ENCODE data around the gene TBX2.

DNA sequence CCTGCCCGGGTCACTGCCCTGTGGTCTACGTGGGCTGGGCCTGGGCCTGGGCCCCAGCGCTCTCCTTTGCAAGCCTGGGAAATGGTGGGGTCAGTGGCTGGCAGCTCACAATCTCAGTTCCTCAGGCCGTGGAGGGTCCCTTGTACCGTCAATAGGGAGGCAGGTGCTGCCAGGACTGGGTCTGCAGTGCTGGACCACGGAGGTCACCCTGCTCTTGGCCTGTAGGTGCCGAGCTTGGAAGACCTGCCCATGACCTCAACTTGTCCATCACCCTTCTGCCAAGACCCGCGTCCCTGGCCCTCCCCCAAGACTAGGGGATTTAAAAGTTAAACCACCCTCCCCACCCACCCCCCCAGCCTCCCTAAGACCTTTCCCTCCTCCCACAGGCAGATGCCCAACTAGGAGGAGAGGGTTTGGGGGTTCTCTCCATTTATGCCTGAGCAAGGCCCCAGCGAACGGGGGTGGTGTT is 2.5 kb downstream of the TBX2 start:
- TF ChIP-seq EZH2 (IDR thresholded peaks at IDR 0.05; ENCODE audit: borderline replicate concordance, control insufficient read depth, low read depth, low read length) (no peak), STAT1 (conservative IDR thresholded peaks at IDR 0.05) (no peak), ZNF274 (IDR thresholded peaks at IDR 0.05; ENCODE audit: insufficient read depth, insufficient read length) (no peak), ESRRA (IDR thresholded peaks at IDR 0.05; ENCODE audit: low read length) (no peak), CEBPB (IDR thresholded peaks at IDR 0.05; ENCODE audit: borderline replicate concordance in 1 of 2, low read depth in 2 of 2, low read length in 2 of 2) (no peak)
- TF ChIP-seq, protein P1, sequence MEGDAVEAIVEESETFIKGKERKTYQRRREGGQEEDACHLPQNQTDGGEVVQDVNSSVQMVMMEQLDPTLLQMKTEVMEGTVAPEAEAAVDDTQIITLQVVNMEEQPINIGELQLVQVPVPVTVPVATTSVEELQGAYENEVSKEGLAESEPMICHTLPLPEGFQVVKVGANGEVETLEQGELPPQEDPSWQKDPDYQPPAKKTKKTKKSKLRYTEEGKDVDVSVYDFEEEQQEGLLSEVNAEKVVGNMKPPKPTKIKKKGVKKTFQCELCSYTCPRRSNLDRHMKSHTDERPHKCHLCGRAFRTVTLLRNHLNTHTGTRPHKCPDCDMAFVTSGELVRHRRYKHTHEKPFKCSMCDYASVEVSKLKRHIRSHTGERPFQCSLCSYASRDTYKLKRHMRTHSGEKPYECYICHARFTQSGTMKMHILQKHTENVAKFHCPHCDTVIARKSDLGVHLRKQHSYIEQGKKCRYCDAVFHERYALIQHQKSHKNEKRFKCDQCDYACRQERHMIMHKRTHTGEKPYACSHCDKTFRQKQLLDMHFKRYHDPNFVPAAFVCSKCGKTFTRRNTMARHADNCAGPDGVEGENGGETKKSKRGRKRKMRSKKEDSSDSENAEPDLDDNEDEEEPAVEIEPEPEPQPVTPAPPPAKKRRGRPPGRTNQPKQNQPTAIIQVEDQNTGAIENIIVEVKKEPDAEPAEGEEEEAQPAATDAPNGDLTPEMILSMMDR (IDR thresholded peaks at IDR 0.05 in 2 of 3, conservative IDR thresholded peaks at IDR 0.05 in 1 of 3; ENCODE audit: control insufficient read depth in 2 of 3, extremely low read depth in 1 of 3, insufficient read depth in 1 of 3, low read depth in 3 of 3, low read length in 3 of 3) = no peak
- TF ChIP-seq, protein P2, sequence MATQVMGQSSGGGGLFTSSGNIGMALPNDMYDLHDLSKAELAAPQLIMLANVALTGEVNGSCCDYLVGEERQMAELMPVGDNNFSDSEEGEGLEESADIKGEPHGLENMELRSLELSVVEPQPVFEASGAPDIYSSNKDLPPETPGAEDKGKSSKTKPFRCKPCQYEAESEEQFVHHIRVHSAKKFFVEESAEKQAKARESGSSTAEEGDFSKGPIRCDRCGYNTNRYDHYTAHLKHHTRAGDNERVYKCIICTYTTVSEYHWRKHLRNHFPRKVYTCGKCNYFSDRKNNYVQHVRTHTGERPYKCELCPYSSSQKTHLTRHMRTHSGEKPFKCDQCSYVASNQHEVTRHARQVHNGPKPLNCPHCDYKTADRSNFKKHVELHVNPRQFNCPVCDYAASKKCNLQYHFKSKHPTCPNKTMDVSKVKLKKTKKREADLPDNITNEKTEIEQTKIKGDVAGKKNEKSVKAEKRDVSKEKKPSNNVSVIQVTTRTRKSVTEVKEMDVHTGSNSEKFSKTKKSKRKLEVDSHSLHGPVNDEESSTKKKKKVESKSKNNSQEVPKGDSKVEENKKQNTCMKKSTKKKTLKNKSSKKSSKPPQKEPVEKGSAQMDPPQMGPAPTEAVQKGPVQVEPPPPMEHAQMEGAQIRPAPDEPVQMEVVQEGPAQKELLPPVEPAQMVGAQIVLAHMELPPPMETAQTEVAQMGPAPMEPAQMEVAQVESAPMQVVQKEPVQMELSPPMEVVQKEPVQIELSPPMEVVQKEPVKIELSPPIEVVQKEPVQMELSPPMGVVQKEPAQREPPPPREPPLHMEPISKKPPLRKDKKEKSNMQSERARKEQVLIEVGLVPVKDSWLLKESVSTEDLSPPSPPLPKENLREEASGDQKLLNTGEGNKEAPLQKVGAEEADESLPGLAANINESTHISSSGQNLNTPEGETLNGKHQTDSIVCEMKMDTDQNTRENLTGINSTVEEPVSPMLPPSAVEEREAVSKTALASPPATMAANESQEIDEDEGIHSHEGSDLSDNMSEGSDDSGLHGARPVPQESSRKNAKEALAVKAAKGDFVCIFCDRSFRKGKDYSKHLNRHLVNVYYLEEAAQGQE (IDR thresholded peaks at IDR 0.05; ENCODE audit: low read depth, low read length) = no peak
- TF ChIP-seq, protein P3, sequence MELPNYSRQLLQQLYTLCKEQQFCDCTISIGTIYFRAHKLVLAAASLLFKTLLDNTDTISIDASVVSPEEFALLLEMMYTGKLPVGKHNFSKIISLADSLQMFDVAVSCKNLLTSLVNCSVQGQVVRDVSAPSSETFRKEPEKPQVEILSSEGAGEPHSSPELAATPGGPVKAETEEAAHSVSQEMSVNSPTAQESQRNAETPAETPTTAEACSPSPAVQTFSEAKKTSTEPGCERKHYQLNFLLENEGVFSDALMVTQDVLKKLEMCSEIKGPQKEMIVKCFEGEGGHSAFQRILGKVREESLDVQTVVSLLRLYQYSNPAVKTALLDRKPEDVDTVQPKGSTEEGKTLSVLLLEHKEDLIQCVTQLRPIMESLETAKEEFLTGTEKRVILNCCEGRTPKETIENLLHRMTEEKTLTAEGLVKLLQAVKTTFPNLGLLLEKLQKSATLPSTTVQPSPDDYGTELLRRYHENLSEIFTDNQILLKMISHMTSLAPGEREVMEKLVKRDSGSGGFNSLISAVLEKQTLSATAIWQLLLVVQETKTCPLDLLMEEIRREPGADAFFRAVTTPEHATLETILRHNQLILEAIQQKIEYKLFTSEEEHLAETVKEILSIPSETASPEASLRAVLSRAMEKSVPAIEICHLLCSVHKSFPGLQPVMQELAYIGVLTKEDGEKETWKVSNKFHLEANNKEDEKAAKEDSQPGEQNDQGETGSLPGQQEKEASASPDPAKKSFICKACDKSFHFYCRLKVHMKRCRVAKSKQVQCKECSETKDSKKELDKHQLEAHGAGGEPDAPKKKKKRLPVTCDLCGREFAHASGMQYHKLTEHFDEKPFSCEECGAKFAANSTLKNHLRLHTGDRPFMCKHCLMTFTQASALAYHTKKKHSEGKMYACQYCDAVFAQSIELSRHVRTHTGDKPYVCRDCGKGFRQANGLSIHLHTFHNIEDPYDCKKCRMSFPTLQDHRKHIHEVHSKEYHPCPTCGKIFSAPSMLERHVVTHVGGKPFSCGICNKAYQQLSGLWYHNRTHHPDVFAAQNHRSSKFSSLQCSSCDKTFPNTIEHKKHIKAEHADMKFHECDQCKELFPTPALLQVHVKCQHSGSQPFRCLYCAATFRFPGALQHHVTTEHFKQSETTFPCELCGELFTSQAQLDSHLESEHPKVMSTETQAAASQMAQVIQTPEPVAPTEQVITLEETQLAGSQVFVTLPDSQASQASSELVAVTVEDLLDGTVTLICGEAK (IDR thresholded peaks at IDR 0.05; ENCODE audit: borderline replicate concordance) = no peak
- TF ChIP-seq, protein P4, sequence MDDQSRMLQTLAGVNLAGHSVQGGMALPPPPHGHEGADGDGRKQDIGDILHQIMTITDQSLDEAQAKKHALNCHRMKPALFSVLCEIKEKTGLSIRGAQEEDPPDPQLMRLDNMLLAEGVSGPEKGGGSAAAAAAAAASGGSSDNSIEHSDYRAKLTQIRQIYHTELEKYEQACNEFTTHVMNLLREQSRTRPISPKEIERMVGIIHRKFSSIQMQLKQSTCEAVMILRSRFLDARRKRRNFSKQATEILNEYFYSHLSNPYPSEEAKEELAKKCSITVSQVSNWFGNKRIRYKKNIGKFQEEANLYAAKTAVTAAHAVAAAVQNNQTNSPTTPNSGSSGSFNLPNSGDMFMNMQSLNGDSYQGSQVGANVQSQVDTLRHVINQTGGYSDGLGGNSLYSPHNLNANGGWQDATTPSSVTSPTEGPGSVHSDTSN (IDR thresholded peaks at IDR 0.05; ENCODE audit: insufficient replicate concordance, low read depth, low read length) = no peak
- TF ChIP-seq, protein P5, sequence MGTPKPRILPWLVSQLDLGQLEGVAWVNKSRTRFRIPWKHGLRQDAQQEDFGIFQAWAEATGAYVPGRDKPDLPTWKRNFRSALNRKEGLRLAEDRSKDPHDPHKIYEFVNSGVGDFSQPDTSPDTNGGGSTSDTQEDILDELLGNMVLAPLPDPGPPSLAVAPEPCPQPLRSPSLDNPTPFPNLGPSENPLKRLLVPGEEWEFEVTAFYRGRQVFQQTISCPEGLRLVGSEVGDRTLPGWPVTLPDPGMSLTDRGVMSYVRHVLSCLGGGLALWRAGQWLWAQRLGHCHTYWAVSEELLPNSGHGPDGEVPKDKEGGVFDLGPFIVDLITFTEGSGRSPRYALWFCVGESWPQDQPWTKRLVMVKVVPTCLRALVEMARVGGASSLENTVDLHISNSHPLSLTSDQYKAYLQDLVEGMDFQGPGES (IDR thresholded peaks at IDR 0.05) = no peak
- TF ChIP-seq, protein P6, sequence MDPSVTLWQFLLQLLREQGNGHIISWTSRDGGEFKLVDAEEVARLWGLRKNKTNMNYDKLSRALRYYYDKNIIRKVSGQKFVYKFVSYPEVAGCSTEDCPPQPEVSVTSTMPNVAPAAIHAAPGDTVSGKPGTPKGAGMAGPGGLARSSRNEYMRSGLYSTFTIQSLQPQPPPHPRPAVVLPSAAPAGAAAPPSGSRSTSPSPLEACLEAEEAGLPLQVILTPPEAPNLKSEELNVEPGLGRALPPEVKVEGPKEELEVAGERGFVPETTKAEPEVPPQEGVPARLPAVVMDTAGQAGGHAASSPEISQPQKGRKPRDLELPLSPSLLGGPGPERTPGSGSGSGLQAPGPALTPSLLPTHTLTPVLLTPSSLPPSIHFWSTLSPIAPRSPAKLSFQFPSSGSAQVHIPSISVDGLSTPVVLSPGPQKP (IDR thresholded peaks at IDR 0.05; ENCODE audit: low read depth, low read length) = no peak
- TF ChIP-seq, protein P7, sequence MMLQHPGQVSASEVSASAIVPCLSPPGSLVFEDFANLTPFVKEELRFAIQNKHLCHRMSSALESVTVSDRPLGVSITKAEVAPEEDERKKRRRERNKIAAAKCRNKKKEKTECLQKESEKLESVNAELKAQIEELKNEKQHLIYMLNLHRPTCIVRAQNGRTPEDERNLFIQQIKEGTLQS (IDR thresholded peaks at IDR 0.05; ENCODE audit: borderline replicate concordance, extremely low read depth, low read depth, low read length) = no peak
